Fibroblast of villous mesenchyme (primary cell): ENCODE data around the gene ZNF804B. TPM values are rescaled to one million over a fixed set of nuclear protein-coding genes. Genes with fewer than 3 reads are reported as not detected.

Experiments used
- DNase-seq: peaks from one replicate; pipeline ENCODE4 v3.0.0-alpha.2; 2010; ENCODE audit warnings: low read depth
- H3K4me3 ChIP-seq: 2 replicates; pipeline ENCODE4 v1.5.1; 2011; ENCODE audit warnings: low read depth, mild to moderate bottlenecking, low read length
- total RNA-seq: library from RNA; depleted of rRNA; stranded (reverse); fragments of >200 nt; gene quantifications from 2 replicates; pipeline ENCODE4 v1.2.3, GENCODE V29; 2012
- TF ChIP-seq, protein P1 (sequence below): IDR thresholded peaks from 2 replicates; pipeline ENCODE4 v1.5.1; 2012; ENCODE audit warnings: low read depth, mild to moderate bottlenecking, low read length; ENCODE audit not compliant: insufficient read depth

Gene ZNF804B
- total RNA-seq, 1 donor = not detected

DNA sequence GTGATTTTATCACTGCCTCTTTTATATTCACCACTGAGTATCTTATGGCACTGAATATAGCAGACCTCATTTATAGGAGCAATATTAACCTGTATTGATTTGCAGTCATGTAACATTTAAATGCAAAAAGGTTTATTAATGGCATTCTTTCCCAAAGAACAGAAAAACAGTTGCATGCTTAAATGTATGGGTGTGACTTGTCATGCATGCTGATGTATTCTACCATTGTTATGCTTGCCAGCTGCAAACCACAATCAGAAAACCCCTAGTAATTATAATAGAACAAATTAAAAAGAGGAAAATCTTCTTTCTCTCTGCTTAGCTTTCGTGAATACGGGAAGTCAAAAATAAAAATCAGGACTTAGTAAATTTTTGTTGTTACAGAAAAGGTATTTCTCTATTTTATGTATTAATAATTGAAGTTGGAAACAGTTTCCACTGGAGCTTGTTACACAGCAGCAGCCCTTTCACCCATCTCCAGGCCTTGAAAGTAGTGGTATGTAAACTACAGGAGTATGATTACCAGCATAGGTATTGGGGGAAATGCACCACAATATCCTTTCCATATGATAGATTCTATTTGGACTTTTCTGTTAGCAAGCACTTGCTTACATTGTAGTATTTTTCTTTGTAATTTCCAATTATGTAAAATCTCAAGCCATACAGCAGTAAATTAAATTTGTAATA is 183.5 kb downstream of the ZNF804B start:
- no peak for DNase-seq
- no peak overlapping the region for H3K4me3 ChIP-seq
- TF ChIP-seq, protein P1, sequence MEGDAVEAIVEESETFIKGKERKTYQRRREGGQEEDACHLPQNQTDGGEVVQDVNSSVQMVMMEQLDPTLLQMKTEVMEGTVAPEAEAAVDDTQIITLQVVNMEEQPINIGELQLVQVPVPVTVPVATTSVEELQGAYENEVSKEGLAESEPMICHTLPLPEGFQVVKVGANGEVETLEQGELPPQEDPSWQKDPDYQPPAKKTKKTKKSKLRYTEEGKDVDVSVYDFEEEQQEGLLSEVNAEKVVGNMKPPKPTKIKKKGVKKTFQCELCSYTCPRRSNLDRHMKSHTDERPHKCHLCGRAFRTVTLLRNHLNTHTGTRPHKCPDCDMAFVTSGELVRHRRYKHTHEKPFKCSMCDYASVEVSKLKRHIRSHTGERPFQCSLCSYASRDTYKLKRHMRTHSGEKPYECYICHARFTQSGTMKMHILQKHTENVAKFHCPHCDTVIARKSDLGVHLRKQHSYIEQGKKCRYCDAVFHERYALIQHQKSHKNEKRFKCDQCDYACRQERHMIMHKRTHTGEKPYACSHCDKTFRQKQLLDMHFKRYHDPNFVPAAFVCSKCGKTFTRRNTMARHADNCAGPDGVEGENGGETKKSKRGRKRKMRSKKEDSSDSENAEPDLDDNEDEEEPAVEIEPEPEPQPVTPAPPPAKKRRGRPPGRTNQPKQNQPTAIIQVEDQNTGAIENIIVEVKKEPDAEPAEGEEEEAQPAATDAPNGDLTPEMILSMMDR = no peak

DNA sequence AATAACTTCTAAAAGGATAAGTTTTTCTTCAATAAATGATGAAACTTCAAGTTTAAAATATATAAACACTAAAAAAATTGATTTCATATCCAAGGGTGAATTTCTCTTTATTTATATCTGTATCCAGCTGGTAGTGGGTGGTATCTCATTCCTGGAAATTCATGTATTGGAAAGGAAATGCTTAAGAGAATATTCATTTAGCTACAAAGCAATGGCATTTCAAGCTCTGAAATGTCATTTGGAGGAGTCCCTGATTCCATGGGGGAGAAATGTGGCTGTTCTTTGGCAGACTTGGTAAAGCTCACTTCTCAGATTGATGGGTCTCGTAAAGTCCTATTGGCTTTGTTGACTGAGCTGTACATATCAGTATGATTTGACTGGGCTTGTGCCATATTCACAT is 192.3 kb downstream of the ZNF804B start:
- no peak for DNase-seq
- TF ChIP-seq, protein P1 = no peak
- no peak overlapping the region for H3K4me3 ChIP-seq

DNA sequence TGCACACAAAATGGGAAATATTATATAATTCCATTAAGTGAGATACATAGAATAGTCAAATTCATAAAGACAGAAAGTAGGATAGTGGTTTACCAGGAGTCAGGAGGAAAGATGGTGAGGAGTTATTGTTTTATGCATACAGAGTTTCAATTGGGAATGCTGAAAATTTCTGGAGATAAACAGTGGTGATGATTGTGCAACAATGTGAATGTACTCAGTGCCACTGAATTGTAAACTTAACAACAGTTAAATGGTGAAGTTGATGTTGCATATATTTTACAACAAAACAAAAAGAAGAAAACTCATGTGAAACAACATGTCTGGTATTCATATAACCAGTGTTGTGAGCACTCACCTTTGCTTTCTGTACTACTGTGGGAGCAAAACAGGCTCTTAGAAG is 204.9 kb downstream of the ZNF804B start:
- DNase-seq = no peak
- H3K4me3 ChIP-seq = no peak overlapping the region
- TF ChIP-seq, protein P1 = no peak

DNA sequence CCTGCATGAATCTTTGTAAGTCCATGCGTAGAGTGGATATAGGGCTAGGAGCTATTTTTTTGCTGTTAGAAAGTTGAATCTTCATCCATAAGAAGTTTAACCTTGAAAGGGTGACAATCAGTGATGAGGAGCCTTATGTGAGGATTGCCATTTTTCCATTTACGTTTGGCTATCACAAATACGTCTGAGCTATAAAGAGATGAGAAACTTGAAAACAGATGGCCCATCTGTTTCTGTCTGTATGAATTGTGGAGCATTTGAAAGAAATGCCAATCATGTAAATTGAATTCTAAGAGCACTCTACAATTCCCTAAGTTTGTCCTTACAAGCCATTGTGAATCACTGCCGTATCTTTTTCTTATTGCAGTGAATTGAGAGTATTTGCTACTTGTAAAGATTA is 205.9 kb downstream of the ZNF804B start:
- H3K4me3 ChIP-seq = no peak overlapping the region
- TF ChIP-seq, protein P1 = no peak
- DNase-seq = no peak

DNA sequence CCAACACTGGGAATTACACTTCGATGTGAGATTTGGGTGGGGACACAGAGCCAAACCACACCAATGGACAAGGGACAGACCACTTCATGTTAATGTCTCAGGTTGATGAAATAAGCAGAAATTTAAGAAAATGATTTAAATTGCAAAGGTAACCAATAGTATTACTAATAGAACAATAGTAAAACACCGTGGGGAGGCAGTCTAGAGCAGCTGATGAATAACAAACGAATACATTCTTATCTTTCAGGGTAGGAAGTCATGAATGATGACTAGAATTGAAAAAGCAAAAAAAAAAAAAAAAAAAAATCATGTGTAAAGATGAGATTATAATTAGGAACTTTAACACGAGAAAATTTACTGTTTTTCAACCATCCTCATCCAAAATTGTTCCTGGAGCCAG is 207.9 kb downstream of the ZNF804B start:
- TF ChIP-seq, protein P1 = no peak
- no peak for DNase-seq
- H3K4me3 ChIP-seq = no peak overlapping the region

DNA sequence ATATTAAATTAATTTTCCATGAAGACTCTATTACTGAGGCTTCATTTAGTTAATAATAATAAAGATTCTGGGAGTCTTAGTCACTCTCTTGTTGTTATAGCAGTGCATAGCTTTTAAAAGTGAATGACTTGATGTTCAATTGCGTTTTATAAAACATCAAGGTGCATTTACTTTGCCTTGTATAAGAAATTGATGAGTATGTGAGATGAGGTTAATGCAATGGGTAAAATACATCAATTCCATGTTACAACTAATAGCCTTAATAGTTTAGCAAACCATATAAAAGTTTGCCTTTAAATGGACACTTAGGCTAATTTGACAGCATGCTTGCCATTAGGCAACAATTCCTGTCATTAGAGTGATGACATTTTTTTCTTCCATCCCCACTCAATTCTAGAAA is 209.7 kb downstream of the ZNF804B start:
- H3K4me3 ChIP-seq = no peak overlapping the region
- TF ChIP-seq, protein P1 = no peak
- DNase-seq = no peak

DNA sequence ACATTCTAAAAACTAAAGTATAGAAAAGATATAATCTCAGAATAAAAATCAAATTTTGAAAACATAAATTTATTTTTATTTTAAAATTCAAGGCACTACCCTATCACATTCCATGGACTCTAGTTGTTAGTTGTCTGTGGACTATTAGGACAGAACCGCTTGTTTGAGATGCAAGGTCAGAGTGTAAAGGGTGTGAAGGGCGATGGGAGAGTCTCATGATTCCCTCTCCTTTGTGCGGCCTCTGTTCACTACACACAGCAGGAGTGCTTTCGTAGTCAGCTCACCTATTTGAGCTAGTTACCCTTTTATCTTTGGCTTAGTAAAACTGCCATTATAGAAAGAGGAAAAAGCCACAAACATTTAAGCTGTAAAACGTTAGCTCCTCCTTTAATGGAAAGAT is 225.8 kb downstream of the ZNF804B start:
- TF ChIP-seq, protein P1 = no peak
- H3K4me3 ChIP-seq = no peak overlapping the region
- no peak for DNase-seq
